Erythroblast (primary cell): ENCODE results near the gene SUGP2.

Experiments used
- GATA1 ChIP-seq: IDR thresholded peaks from 2 replicates; pipeline ENCODE4 v1.6.1; 2011; ENCODE audit warnings: low read depth, mild to moderate bottlenecking, control low read depth, low read length, moderate library complexity
- POLR2A ChIP-seq: IDR thresholded peaks from 2 replicates; pipeline ENCODE4 v1.6.1; 2011; ENCODE audit warnings: mild to moderate bottlenecking, low read length

GRCh38 chr19:18995804-18996241 is 37.5 kb downstream of the SUGP2 start:
- no peak for TF ChIP-seq POLR2A
- TF ChIP-seq GATA1: no peak
